Neural cell (in vitro differentiated cells): ENCODE measurements around the gene RIPOR1.

Source experiments
- EZH2 ChIP-seq: fragments of 200-600, 300-800 bp; shearing (Covaris generic), sonication (generic); IDR thresholded peaks from 2 replicates; pipeline ENCODE4 v1.6.1; 2014; ENCODE audit warnings: antibody characterized with exemption, low read length, borderline replicate concordance, mild to moderate bottlenecking; ENCODE audit not compliant: insufficient read depth, poor library complexity, severe bottlenecking
- POLR2AphosphoS5 ChIP-seq: IDR thresholded peaks from 2 replicates; pipeline ENCODE4 v1.6.1; 2012
- RAD21 ChIP-seq: fragments of 450-650 bp; conservative IDR thresholded peaks from 2 replicates; pipeline ENCODE4 v1.6.1; 2014; ENCODE audit warnings: antibody characterized with exemption, mild to moderate bottlenecking, moderate library complexity
- SMC3 ChIP-seq: fragments of 450-650 bp; conservative IDR thresholded peaks from 2 replicates; pipeline ENCODE4 v1.6.1; 2014; ENCODE audit warnings: antibody characterized with exemption, mild to moderate bottlenecking, moderate library complexity; ENCODE audit not compliant: poor library complexity
- TAF1 ChIP-seq: IDR thresholded peaks from 2 replicates; pipeline ENCODE4 v1.6.1; 2012; ENCODE audit warnings: low read depth
- TF ChIP-seq, protein P1 (sequence below): fragments of 450-650 bp; IDR thresholded peaks from 2 replicates; pipeline ENCODE4 v1.5.1; 2014; ENCODE audit warnings: antibody characterized with exemption, mild to moderate bottlenecking, moderate library complexity; ENCODE audit not compliant: poor library complexity, severe bottlenecking
- TF ChIP-seq, protein P2 (sequence below): IDR thresholded peaks from 2 replicates; pipeline ENCODE4 v1.6.1; 2012; ENCODE audit warnings: borderline replicate concordance

GRCh38 chr16:67571981-67572431, 43.4 kb downstream of the RIPOR1 start:
- TF ChIP-seq, protein P1, sequence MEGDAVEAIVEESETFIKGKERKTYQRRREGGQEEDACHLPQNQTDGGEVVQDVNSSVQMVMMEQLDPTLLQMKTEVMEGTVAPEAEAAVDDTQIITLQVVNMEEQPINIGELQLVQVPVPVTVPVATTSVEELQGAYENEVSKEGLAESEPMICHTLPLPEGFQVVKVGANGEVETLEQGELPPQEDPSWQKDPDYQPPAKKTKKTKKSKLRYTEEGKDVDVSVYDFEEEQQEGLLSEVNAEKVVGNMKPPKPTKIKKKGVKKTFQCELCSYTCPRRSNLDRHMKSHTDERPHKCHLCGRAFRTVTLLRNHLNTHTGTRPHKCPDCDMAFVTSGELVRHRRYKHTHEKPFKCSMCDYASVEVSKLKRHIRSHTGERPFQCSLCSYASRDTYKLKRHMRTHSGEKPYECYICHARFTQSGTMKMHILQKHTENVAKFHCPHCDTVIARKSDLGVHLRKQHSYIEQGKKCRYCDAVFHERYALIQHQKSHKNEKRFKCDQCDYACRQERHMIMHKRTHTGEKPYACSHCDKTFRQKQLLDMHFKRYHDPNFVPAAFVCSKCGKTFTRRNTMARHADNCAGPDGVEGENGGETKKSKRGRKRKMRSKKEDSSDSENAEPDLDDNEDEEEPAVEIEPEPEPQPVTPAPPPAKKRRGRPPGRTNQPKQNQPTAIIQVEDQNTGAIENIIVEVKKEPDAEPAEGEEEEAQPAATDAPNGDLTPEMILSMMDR: no peak
- TF ChIP-seq TAF1 (no peak), EZH2 (no peak), SMC3 (no peak), RAD21 (no peak), POLR2AphosphoS5 (no peak)
- TF ChIP-seq, protein P2, sequence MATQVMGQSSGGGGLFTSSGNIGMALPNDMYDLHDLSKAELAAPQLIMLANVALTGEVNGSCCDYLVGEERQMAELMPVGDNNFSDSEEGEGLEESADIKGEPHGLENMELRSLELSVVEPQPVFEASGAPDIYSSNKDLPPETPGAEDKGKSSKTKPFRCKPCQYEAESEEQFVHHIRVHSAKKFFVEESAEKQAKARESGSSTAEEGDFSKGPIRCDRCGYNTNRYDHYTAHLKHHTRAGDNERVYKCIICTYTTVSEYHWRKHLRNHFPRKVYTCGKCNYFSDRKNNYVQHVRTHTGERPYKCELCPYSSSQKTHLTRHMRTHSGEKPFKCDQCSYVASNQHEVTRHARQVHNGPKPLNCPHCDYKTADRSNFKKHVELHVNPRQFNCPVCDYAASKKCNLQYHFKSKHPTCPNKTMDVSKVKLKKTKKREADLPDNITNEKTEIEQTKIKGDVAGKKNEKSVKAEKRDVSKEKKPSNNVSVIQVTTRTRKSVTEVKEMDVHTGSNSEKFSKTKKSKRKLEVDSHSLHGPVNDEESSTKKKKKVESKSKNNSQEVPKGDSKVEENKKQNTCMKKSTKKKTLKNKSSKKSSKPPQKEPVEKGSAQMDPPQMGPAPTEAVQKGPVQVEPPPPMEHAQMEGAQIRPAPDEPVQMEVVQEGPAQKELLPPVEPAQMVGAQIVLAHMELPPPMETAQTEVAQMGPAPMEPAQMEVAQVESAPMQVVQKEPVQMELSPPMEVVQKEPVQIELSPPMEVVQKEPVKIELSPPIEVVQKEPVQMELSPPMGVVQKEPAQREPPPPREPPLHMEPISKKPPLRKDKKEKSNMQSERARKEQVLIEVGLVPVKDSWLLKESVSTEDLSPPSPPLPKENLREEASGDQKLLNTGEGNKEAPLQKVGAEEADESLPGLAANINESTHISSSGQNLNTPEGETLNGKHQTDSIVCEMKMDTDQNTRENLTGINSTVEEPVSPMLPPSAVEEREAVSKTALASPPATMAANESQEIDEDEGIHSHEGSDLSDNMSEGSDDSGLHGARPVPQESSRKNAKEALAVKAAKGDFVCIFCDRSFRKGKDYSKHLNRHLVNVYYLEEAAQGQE: no peak
